ENCODE results near the gene GJD3. TPM values are rescaled to one million over a fixed set of nuclear protein-coding genes. Genes with fewer than 3 reads are reported as not detected.
"Not testable (repeated sequence)": the region's sequence is repeated elsewhere in the genome, so short reads cannot be mapped to it uniquely, and the experiment has no call there.

GJD3 gene
- total RNA-seq, 2 donors from 2014 or later: not detected

DNA sequence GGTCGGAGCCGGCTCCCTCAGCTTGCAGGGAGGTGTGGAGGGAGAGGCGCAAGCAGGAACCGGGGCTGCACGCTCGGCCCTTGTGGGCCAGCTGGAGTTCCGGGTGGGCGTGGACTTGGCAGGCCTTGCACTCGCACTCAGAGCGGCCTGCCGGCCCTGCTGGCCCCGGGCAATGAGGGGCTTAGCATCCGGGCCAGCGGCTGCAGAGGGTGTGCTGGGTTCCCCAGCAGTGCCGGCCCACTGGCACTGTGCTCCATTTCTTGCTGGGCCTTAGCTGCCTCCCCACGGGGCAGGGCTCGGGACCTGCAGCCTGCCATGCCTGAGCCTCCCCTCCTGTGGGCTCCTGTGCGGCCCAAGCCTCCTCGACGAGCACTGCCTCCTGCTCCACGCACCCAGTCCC is 11.2 kb upstream of the GJD3 start:
- ATAC-seq; H3K9me3 Mint-ChIP-seq; DNase-seq (ENCODE audit: low spot score); H3K36me3 Mint-ChIP-seq; H3K27me3 Mint-ChIP-seq; H3K27ac Mint-ChIP-seq; H3K4me3 Mint-ChIP-seq: not testable (repeated sequence)
- peaks cover 13 to 16% of the 10 kb centered on the region in 2 donors for H3K4me1 Mint-ChIP-seq (ENCODE audit: low read depth in 2 of 2)

DNA sequence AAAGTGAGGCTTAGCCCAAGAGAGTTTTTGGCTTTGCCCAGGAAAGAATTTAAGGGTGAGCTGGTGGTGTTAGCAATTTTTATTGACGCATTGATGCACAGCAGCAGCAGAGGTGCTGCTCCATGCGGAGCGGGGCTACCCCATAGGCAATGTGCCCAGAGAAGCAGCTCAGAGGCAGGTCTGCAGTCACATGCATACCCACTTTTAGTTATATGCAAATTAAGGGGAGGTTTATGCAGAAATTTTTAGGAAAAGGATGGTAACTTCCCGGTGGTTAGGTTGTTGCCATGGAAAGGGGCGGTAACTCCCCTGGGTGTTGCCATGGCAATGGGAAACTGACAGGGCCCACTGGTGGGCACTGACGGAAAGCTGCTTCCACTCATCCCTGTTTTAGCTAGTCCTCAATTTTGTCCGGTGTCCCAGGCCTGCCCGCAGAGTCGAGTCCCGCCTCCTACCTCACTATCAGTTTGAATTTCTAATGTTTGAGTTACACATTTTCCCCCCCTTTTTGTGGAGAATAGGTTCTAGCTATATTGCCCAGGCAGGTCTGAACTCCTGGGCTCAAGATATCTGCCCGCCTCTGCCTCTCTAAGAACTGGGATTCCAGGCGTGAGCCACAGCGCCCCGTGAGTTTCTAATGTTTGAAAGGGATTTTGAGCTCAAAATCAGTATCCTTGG is 10.4 kb upstream of the GJD3 start:
- H3K27me3 Mint-ChIP-seq: peaks cover 0 to 2% of the 10 kb centered on the region in 2 donors
- H3K4me1 Mint-ChIP-seq (ENCODE audit: low read depth in 2 of 2): peaks cover 13 to 16% of the 10 kb centered on the region in 2 donors
- H3K4me3 Mint-ChIP-seq: no peak overlapping the region
- DNase-seq (ENCODE audit: low spot score): no peak
- no peaks in the 10 kb centered on the region for H3K36me3 Mint-ChIP-seq
- no peaks in the 10 kb centered on the region for H3K9me3 Mint-ChIP-seq
- ATAC-seq: no peak
- H3K27ac Mint-ChIP-seq: no peak overlapping the region

DNA sequence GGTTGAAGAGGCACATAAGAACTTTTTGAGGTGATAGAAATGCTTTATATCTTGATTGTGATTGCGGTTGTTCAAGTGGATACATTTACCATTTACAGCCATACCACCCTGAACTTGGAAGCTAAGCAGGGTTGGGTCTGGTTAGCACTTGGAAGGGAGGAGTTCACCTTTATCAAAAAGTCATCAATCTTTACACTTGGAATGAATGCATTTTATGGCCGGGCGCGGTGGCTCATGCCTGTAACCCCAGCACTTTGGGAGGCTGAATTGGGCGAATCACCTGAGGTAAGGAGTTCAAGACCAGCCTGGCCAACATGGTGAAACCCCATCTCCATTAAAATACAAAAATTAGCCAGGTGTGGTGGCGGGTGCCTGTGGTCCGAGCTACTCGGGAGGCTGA is 9.5 kb upstream of the GJD3 start:
- H3K9me3 Mint-ChIP-seq: no peaks in the 10 kb centered on the region
- H3K27me3 Mint-ChIP-seq: peaks cover 0 to 2% of the 10 kb centered on the region in 2 donors
- H3K4me3 Mint-ChIP-seq: no peak overlapping the region
- peaks cover 13 to 16% of the 10 kb centered on the region in 2 donors for H3K4me1 Mint-ChIP-seq (ENCODE audit: low read depth in 2 of 2)
- no peak for DNase-seq (ENCODE audit: low spot score)
- no peak overlapping the region for H3K27ac Mint-ChIP-seq
- H3K36me3 Mint-ChIP-seq: no peaks in the 10 kb centered on the region
- ATAC-seq: no peak

DNA sequence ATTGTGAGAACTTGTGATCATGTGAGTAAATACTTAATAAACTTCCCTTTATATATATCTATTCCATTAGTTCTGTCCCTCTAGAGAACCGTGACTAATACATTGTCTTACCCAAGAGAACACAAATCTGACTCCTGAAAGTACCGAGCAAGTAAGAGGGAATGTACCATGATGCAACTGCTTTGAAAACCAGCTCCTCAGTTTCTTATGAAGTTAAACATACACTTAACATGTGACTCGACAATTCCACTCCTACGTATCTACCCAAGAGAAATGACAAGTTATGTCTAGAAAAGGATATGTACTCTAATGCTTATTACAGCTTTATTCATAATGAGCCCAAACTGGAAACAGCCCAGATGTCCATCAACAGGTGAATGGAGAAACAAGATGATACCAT is 8.8 kb upstream of the GJD3 start:
- DNase-seq (ENCODE audit: low spot score) (no peak), ATAC-seq (no peak)
- Mint-ChIP-seq H3K27me3 (peaks cover 0 to 2% of the 10 kb centered on the region in 2 donors), H3K4me3 (no peak overlapping the region), H3K4me1 (ENCODE audit: low read depth in 2 of 2) (peaks cover 13 to 16% of the 10 kb centered on the region in 2 donors), H3K9me3 (no peaks in the 10 kb centered on the region), H3K36me3 (no peaks in the 10 kb centered on the region), H3K27ac (no peak overlapping the region)

DNA sequence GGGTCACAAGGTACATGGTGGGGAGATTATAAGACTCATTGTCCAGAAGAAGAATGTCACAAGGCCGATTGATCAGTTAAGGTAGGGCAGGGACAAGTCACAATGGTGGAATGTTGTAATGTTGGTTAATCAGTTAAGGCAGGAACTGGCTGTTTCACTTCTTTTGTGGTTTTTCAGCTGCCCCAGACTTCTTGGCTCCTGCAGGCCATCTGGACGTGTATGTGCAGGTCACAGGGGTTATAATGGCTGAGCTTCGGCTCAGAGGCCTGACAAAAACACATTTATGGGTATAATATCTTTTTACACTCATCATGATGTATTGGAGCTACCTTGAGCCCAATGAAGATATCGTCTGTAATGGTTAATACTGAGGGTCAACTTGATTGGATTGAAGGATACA is 8.1 kb upstream of the GJD3 start:
- ATAC-seq; DNase-seq (ENCODE audit: low spot score); H3K27ac Mint-ChIP-seq; H3K27me3 Mint-ChIP-seq; H3K4me3 Mint-ChIP-seq; H3K9me3 Mint-ChIP-seq; H3K36me3 Mint-ChIP-seq: not testable (repeated sequence)
- H3K4me1 Mint-ChIP-seq (ENCODE audit: low read depth in 2 of 2): peaks cover 13 to 16% of the 10 kb centered on the region in 2 donors

DNA sequence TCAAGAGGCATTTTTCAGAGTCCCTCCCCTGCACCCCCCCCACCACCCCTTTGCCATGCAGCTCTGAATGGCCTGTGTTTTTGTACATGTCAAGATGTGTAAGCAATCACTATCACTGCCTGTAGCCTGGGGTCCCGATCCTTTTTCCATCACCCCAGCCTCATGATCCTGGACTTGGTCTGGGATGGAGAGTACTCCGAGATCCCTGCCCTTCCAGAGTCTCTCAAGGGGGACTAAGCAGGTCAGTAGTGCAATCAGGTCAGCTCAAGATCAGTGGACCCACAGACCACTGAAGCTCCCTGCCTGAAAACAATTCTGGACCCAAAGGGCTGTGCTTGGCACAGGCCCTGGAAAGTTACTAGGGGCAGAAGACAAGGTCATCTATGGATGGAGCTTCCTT is 7.5 kb upstream of the GJD3 start:
- H3K36me3 Mint-ChIP-seq: no peaks in the 10 kb centered on the region
- H3K9me3 Mint-ChIP-seq: no peaks in the 10 kb centered on the region
- H3K27ac Mint-ChIP-seq: no peak overlapping the region
- ATAC-seq (no peak), DNase-seq (ENCODE audit: low spot score) (no peak)
- peaks cover 13 to 15% of the 10 kb centered on the region in 2 donors for H3K4me1 Mint-ChIP-seq (ENCODE audit: low read depth in 2 of 2)
- peaks cover 0 to 2% of the 10 kb centered on the region in 2 donors for H3K27me3 Mint-ChIP-seq
- H3K4me3 Mint-ChIP-seq: no peak overlapping the region

DNA sequence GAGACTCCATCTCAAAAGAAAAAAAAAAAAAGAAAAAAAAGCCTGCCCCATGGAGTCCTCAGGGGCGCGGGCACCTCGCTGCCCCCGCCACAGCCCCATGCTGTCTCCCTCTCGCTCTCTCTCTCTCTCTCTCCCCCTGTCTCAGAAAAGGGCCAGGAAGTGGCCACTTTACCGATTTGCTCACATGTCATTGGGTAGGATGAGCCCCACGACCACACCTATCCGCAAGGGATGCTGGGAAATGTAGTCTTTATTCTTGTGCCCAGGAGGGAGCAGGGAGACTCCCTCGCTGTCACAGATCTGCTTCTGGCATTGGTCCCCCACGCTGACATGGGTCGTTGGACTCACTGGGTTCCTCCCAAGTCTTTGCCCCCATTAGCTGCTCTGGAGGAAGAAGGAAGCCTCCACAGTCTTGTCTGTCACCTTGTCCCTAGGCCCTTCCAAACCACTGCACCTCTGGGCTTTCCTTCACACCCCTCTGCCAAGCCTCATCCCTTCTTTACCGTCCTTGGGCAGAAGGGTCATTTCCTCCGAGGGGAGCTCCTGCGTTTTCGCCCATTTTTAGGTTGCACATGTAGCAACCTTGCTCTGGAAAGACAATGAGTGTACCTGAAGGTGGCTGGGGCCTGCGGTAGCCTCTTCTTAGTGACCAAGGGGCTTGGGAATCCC is 6.9 kb upstream of the GJD3 start:
- DNase-seq (ENCODE audit: low spot score): peak; percentile 58
- no peak overlapping the region for H3K4me3 Mint-ChIP-seq
- H3K27me3 Mint-ChIP-seq: no peaks in the 10 kb centered on the region
- no peak overlapping the region for H3K27ac Mint-ChIP-seq
- peak; percentile 68 to 73 for ATAC-seq
- peaks cover 10 to 11% of the 10 kb centered on the region in 2 donors for H3K4me1 Mint-ChIP-seq (ENCODE audit: low read depth in 2 of 2)
- H3K36me3 Mint-ChIP-seq: no peaks in the 10 kb centered on the region
- no peaks in the 10 kb centered on the region for H3K9me3 Mint-ChIP-seq

DNA sequence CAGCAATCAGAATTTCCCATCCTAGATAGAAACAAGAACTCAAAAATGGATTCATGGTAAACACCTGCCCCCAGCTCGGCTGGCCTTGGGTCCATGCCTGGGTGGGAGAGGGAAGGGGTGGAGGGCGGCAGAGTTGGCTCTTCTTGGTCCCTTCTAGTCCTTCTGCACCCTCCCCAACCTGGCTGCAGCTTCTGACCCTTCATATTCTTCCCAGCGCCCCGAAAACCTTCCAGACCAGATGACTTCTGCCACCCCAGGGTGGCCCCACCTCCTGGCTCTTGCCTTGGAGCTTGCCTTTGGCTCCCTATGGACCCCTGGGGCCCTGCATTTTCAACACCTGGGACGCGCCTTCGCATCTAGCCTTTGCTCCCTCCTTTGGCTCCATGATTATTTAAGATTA is 5.4 kb upstream of the GJD3 start:
- H3K27ac Mint-ChIP-seq: no peak overlapping the region
- no peak overlapping the region for H3K4me3 Mint-ChIP-seq
- ATAC-seq (no peak), DNase-seq (ENCODE audit: low spot score) (peak; percentile 29)
- no peaks in the 10 kb centered on the region for H3K27me3 Mint-ChIP-seq
- no peaks in the 10 kb centered on the region for H3K36me3 Mint-ChIP-seq
- H3K4me1 Mint-ChIP-seq (ENCODE audit: low read depth in 2 of 2): peaks cover 10 to 11% of the 10 kb centered on the region in 2 donors
- H3K9me3 Mint-ChIP-seq: no peaks in the 10 kb centered on the region

DNA sequence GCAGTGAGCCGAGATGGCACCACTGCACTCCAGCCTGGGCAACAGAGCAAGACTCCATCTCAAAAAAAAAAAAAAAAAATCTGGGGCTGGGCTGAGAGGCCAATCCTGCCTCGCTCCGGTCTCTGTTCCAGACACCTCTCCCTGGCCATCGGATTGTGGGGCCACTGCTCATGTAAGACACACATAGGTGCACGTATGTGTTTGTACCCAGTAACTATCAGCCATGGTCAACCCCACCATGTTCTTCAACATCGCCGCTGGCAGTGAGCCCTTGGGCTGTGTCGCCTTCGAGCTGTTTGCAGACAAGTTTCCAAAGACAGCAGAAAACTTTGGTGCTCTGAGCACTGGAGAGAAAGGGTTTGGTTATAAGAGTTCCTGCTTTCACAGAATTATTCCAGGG is 3.2 kb upstream of the GJD3 start:
- not testable (repeated sequence) for H3K27ac Mint-ChIP-seq; H3K4me3 Mint-ChIP-seq; H3K27me3 Mint-ChIP-seq; H3K9me3 Mint-ChIP-seq; DNase-seq (ENCODE audit: low spot score); ATAC-seq; H3K36me3 Mint-ChIP-seq
- H3K4me1 Mint-ChIP-seq (ENCODE audit: low read depth in 2 of 2): peaks cover 11 to 12% of the 10 kb centered on the region in 2 donors

DNA sequence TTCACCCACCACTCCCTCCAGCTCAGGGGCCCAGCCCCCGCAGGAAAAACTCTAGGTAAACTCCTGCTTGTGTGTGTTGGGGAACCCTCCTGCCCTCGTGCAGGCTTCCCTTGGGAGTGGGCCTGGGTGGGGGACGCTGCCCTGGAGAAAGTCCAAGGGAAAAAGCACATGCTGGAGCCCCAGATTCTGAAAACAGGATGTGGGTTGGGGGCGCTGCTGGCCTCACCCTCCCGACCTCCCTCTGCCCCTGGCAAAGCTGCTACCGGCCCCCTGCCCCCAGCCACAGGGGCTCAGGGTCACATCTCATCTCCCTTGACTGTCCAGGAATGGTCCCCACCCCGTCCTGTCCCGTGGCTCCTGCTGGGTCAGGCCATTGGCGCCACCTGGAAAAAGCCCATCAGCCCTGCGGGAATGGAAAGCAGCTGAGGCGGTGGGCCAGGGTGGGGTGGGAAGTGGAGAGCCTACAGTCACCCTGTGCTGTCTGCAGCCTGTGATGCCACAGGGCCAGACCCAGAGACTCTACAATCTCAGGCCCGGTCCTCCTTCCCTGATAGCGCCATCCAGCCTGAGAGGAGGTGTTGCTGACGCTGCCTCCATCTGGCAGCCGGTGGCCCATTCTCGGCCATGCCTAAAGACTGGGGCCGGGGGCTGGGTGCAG is 2.5 kb upstream of the GJD3 start:
- no peak overlapping the region for H3K4me3 Mint-ChIP-seq
- DNase-seq (ENCODE audit: low spot score): peak; percentile 8
- no peak overlapping the region for H3K27ac Mint-ChIP-seq
- ATAC-seq: no peak
- no peaks in the 10 kb centered on the region for H3K9me3 Mint-ChIP-seq
- peaks cover 0 to 2% of the 10 kb centered on the region in 2 donors for H3K27me3 Mint-ChIP-seq
- H3K36me3 Mint-ChIP-seq: no peaks in the 10 kb centered on the region
- H3K4me1 Mint-ChIP-seq (ENCODE audit: low read depth in 2 of 2): peaks cover 10% of the 10 kb centered on the region in 2 donors

DNA sequence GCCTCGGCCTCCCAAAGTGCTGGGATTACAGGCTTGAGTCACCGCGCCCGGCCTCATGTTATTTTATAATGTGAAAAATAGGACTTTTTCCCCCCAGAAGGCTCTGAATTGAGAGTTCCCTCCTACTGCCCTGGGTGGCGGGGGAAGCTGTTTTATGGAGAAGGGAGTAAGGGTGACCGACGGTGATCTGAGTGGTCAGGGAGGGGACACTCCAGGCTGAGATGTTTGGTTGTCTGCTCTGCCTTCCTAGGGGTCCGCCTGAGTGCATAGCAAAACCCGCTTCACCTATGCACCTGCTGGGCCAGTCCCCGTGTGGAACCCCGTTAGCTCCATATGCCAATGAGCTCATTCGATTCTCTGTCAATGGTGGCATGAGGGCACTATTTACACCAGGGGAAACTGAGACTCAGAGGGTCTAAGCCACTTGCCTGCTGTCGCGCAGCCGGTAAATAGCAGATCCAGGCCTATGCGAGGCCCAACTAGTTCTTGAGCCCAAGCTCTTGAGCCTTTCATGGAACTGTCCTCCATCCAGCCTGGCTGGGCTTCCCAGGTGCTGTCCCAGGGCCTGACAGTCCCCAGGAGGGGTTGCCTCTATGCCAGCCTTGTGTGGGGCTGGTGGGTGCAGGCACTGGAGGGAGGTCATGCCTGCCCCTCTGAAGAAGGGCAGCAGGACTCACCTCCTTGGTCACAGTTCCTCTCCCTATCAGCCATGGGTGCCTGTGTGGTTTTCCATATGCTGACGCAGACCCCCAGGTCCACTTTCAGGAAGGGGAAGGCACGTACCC is 1.7 kb upstream of the GJD3 start:
- Mint-ChIP-seq H3K4me1 (ENCODE audit: low read depth in 2 of 2) (peaks cover 7 to 9% of the 10 kb centered on the region in 2 donors), H3K4me3 (no peak overlapping the region), H3K27ac (no peak overlapping the region), H3K36me3 (no peaks in the 10 kb centered on the region), H3K27me3 (peaks cover 2 to 3% of the 10 kb centered on the region in 2 donors), H3K9me3 (no peaks in the 10 kb centered on the region)
- DNase-seq (ENCODE audit: low spot score) (no peak), ATAC-seq (no peak)

DNA sequence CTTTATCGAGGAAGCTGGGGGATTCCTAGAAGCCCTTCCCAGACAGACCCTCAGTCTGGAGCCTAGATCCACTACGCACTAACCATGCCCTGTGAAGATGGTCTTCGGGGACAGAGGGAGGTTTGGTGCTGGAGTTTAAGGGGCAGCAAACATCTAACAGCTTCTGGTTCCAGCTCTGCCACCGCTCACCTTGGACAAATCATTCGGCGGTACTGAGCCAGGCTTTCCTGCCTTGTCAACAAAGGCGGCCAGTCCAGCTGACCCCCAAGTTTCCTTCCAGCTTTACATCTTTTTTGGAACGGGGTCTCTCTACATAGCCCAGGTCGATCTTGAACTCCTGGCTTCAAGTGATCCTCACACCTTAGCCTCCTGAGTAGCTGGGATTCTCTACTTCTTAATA is 369 bp upstream of the GJD3 start:
- Mint-ChIP-seq H3K27me3 (peaks cover 5 to 10% of the 10 kb centered on the region in 2 donors), H3K9me3 (no peaks in the 10 kb centered on the region), H3K36me3 (no peaks in the 10 kb centered on the region), H3K4me1 (ENCODE audit: low read depth in 2 of 2) (peaks cover 5 to 12% of the 10 kb centered on the region in 2 donors), H3K27ac (no peak overlapping the region), H3K4me3 (no peak overlapping the region)
- DNase-seq (ENCODE audit: low spot score) (no peak), ATAC-seq (no peak)

DNA sequence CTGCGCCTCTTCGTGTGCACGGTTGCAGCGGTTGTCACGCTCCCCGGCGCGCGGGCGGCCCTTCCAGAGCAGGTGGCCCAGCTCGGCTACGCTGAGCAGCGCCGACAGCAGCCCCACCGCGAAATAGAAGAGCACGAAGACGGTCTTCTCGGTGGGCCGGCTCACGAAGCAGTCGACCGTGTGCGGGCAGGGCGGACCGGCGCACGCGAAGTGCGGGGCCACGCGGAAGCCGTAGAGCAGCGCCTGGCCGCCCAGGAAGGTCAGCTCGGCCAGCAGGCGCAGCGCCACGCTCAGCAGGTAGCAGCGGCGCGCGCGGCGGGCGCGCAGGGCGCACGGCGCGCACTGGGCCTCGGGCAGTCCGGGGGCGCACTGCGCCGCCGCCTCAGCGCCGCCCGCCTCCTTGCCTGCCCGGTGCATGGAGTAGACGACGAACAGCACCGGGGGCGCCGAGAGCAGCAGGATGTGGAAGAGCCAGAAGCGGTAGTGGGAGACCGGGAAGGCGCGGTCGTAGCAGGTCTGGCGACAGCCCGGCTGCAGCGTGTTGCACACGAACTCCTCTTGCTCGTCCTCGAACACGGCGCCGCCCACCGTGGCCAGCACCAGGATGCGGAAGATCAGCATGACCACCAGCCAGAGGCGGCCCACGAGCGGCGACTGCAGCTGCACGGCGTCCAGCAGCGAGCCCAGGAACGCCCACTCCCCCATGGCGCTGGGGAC is 1.3 kb downstream of the GJD3 start:
- Mint-ChIP-seq H3K4me3 (peak overlapping the region; percentile 65), H3K27ac (no peak overlapping the region), H3K27me3 (peaks cover 5 to 10% of the 10 kb centered on the region in 2 donors), H3K36me3 (no peaks in the 10 kb centered on the region), H3K4me1 (ENCODE audit: low read depth in 2 of 2) (peaks cover 10 to 12% of the 10 kb centered on the region in 2 donors), H3K9me3 (no peaks in the 10 kb centered on the region)
- ATAC-seq (peak; percentile 37 to 51), DNase-seq (ENCODE audit: low spot score) (no peak)

Measured in natural killer cell treated with Interleukin-12 subunit alpha and Interleukin-12 subunit beta and Interleukin-15 and Interleukin-18, amount 100 ng/mL, for 72 hours (primary cell).